WTC11 (cell line): ENCODE measurements around the gene GOLGA7B.

Source experiments
- CBFB ChIP-seq: sonication (generic); formaldehyde crosslinking; IDR thresholded peaks from 2 replicates; pipeline ENCODE4 v1.8.1; 2022; ENCODE audit warnings: mild to moderate bottlenecking, low read depth, missing genetic modification reagents
- CREM ChIP-seq: sonication (generic); formaldehyde crosslinking; IDR thresholded peaks from 2 replicates; pipeline ENCODE4 v1.8.1; 2022; ENCODE audit warnings: mild to moderate bottlenecking, missing genetic modification reagents, moderate library complexity
- CTCF ChIP-seq: fragments of 200-600 bp; IDR thresholded peaks from 2 replicates; pipeline ENCODE4 v1.8.0; 2022; ENCODE audit warnings: antibody characterized with exemption
- ELF4 ChIP-seq: sonication (generic); formaldehyde crosslinking; IDR thresholded peaks from 2 replicates; pipeline ENCODE4 v1.8.1; 2022; ENCODE audit warnings: low read depth, mild to moderate bottlenecking, moderate library complexity, missing genetic modification reagents
- FOXP1 ChIP-seq: sonication (generic); formaldehyde crosslinking; IDR thresholded peaks from 2 replicates; pipeline ENCODE4 v1.8.0; 2022; ENCODE audit warnings: missing genetic modification reagents, mild to moderate bottlenecking, moderate library complexity, borderline replicate concordance
- JAZF1 ChIP-seq: fragments of 250-450 bp; sonication (Bioruptor Pico); IDR thresholded peaks from 2 replicates; pipeline ENCODE4 v1.9.0; 2021; ENCODE audit warnings: moderate library complexity, mild to moderate bottlenecking, inconsistent platforms
- JUN ChIP-seq: sonication (generic); formaldehyde crosslinking; IDR thresholded peaks from 2 replicates; pipeline ENCODE4 v1.8.0; 2023; ENCODE audit warnings: mild to moderate bottlenecking, missing genetic modification reagents
- NFYB ChIP-seq: sonication (generic); formaldehyde crosslinking; conservative IDR thresholded peaks from 2 replicates; pipeline ENCODE4 v1.8.0; 2022; ENCODE audit warnings: low read depth, missing genetic modification reagents
- TEAD4 ChIP-seq: sonication (generic); formaldehyde crosslinking; IDR thresholded peaks from 2 replicates; pipeline ENCODE4 v1.8.0; 2022; ENCODE audit warnings: mild to moderate bottlenecking, missing genetic modification reagents
- TF ChIP-seq, protein P1 (sequence below): sonication (generic); formaldehyde crosslinking; IDR thresholded peaks from 2 replicates; pipeline ENCODE4 v1.8.1; 2022; ENCODE audit warnings: low read depth, missing genetic modification reagents, borderline replicate concordance

DNA sequence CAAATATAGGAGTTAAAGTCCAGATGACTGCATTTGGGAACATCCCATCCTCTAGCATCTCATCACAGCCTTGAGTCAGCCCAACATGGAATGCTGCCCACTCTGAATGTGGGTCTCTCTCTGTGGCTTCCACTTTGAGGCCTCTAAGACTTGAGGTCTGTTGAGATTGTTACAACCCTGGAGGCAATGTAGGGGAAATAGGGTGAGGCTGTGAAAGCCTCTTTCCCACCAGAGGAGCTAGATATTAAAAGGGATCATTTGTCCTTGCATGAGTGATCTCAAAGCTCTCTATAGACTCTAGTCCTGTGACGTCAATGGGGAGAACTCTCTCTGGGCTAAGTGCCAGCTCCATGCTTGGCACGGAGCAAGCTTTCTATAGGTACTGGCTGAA, 6.4 kb upstream of the GOLGA7B start:
- TF ChIP-seq JUN (CRISPR knock-in tag) (no peak), CREM (CRISPR knock-in tag) (no peak), JAZF1 (CRISPR knock-in tag) (no peak), TEAD4 (CRISPR knock-in tag) (no peak), CTCF (no peak), FOXP1 (no peak), CBFB (CRISPR knock-in tag) (no peak), NFYB (CRISPR knock-in tag) (no peak), ELF4 (no peak)
- TF ChIP-seq, protein P1, sequence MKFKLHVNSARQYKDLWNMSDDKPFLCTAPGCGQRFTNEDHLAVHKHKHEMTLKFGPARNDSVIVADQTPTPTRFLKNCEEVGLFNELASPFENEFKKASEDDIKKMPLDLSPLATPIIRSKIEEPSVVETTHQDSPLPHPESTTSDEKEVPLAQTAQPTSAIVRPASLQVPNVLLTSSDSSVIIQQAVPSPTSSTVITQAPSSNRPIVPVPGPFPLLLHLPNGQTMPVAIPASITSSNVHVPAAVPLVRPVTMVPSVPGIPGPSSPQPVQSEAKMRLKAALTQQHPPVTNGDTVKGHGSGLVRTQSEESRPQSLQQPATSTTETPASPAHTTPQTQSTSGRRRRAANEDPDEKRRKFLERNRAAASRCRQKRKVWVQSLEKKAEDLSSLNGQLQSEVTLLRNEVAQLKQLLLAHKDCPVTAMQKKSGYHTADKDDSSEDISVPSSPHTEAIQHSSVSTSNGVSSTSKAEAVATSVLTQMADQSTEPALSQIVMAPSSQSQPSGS (CRISPR knock-in tag) = no peak
